ENCODE data around the gene FXN. TPM values are rescaled to one million over a fixed set of nuclear protein-coding genes. Genes with fewer than 3 reads are reported as not detected.
"Not testable (repeated sequence)": the region's sequence is repeated elsewhere in the genome, so short reads cannot be mapped to it uniquely, and the experiment has no call there.

The FXN gene
- total and polyA plus RNA-seq, 12 donors = 7.8 to 41.8 (median 35.0) TPM

- DNase-seq (no peak), ATAC-seq (no peak)
- Histone ChIP-seq H3K27me3 (no peaks in the 10 kb centered on the region), H3K4me3 (no peak overlapping the region), H3K27ac (peak overlapping the region in 3 of 10 donors; percentile 18 to 71 (median 64)), H3K4me1 (peaks cover 0 to 40% (median 15%) of the 10 kb centered on the region in 9 donors), H3K9me3 (no peaks in the 10 kb centered on the region), H3K36me3 (no peaks in the 10 kb centered on the region)
- intact Hi-C loops (cut with DNase I) = loop anchor here in 1 of 10 donors (5.0 kb wide), 1 partner anchor 33 kb away; no protein-coding TSS in a partner anchor
- 90 to 92% methylated on average over 9 of the region's 9 CpGs for WGBS, 2 donors
- TF ChIP-seq CTCF (IDR thresholded peaks at IDR 0.05) = no peak
Measured at GRCh38 chr9:69089491-69089890, 53.9 kb downstream of the FXN start.

GRCh38 chr9:69090140-69090750, 54.7 kb downstream of the FXN start:
- Histone ChIP-seq H3K9me3 (no peaks in the 10 kb centered on the region), H3K27me3 (no peaks in the 10 kb centered on the region), H3K4me3 (no peak overlapping the region), H3K4me1 (peaks cover 0 to 40% (median 15%) of the 10 kb centered on the region in 9 donors), H3K27ac (peak overlapping the region in 7 of 10 donors; percentile 18 to 71 (median 45)), H3K36me3 (no peaks in the 10 kb centered on the region)
- ATAC-seq = peak in 4 of 8 donors; percentile 42 to 71 (median 52)
- intact Hi-C loops (cut with DNase I) = loop anchor here in 1 of 10 donors (5.0 kb wide), 1 partner anchor 33 kb away; no protein-coding TSS in a partner anchor
- TF ChIP-seq CTCF (IDR thresholded peaks at IDR 0.05) = no peak
- no peak for DNase-seq
- 38 to 59% methylated on average over 4 of the region's 4 CpGs for WGBS, 2 donors

- DNase-seq (no peak), ATAC-seq (no peak)
- 64 to 82% methylated on average over 3 of the region's 3 CpGs for WGBS, 2 donors
- no peak for TF ChIP-seq CTCF (IDR thresholded peaks at IDR 0.05)
- H3K4me1 ChIP-seq = peaks cover 0 to 34% (median 15%) of the 10 kb centered on the region in 9 donors
- H3K4me3 ChIP-seq = no peak overlapping the region
- peak overlapping the region in 7 of 10 donors; percentile 18 to 71 (median 30) for H3K27ac ChIP-seq
- no peaks in the 10 kb centered on the region for H3K9me3 ChIP-seq
- intact Hi-C loops (cut with DNase I) = loop anchor here in 1 of 10 donors (5.0 kb wide), 1 partner anchor 34 kb away; no protein-coding TSS in a partner anchor
- no peaks in the 10 kb centered on the region for H3K36me3 ChIP-seq
- H3K27me3 ChIP-seq = no peaks in the 10 kb centered on the region
Measured at GRCh38 chr9:69090946-69091345, 55.4 kb downstream of the FXN start.

- Histone ChIP-seq H3K27ac (no peak overlapping the region), H3K4me3 (no peak overlapping the region)
Measured at GRCh38 chr9:69093471-69094103, 58.0 kb downstream of the FXN start.

GRCh38 chr9:69094361-69095135, 59.0 kb downstream of the FXN start:
- WGBS, 2 donors = 97 to 98% methylated on average over 14 of the region's 14 CpGs
- not testable (repeated sequence) for H3K27me3 ChIP-seq, H3K4me3 ChIP-seq, H3K27ac ChIP-seq, DNase-seq, H3K9me3 ChIP-seq, ATAC-seq, H3K36me3 ChIP-seq
- peaks cover 0 to 18% (median 8%) of the 10 kb centered on the region in 9 donors for H3K4me1 ChIP-seq
- intact Hi-C loops (cut with DNase I) = loop anchor here in 1 of 10 donors (5.0 kb wide), 1 partner anchor 37 kb away; no protein-coding TSS in a partner anchor

More at GRCh38 chr9:69093471-69094103, 58.0 kb downstream of the FXN start:
- TF ChIP-seq CTCF (IDR thresholded peaks at IDR 0.05) = no peak
- 91 to 92% methylated on average over 7 of the region's 7 CpGs for WGBS, 2 donors
- no peaks in the 10 kb centered on the region for H3K27me3 ChIP-seq
- intact Hi-C loops (cut with DNase I) = loop anchor here in 1 of 10 donors (5.0 kb wide), 1 partner anchor 36 kb away; no protein-coding TSS in a partner anchor
- no peaks in the 10 kb centered on the region for H3K36me3 ChIP-seq
- ATAC-seq (no peak), DNase-seq (no peak)
- H3K4me1 ChIP-seq = peaks cover 0 to 24% (median 9%) of the 10 kb centered on the region in 9 donors
- H3K9me3 ChIP-seq = no peaks in the 10 kb centered on the region
